Measurements from ENCODE around the gene LRP6. TPM values are rescaled to one million over a fixed set of nuclear protein-coding genes. Genes with fewer than 3 reads are reported as not detected.

The LRP6 gene
- total and polyA plus RNA-seq, 2 experiments from 2014 or later = 29.1 to 73.8 TPM

DNA sequence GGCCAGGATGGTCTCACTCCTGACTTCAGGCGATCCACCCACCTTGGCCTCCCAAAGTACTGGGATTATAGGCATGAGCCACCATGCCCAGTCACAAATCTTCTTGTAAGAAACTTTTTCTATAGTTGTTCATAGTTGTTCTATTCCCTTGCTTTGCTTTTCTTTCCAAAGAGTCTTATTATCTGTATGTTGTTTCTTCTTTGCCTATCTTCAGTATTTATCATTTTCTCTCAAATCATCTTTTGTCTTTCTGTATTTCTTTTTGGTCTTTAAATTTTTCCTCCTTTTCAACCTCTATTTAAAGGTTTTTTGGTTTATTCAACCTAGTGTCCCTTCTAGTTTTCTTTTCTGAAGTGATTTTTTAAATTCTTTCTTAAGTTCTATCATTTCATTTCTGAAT, 68.7 kb downstream of the LRP6 start:
- no peak overlapping the region for H3K4me2 ChIP-seq

More for the DNA sequence above, 68.7 kb downstream of the LRP6 start:
- no peak for TF ChIP-seq STAT1 (IDR thresholded peaks at IDR 0.05; ENCODE audit: unreplicated experiment)
- TF ChIP-seq, protein P1, sequence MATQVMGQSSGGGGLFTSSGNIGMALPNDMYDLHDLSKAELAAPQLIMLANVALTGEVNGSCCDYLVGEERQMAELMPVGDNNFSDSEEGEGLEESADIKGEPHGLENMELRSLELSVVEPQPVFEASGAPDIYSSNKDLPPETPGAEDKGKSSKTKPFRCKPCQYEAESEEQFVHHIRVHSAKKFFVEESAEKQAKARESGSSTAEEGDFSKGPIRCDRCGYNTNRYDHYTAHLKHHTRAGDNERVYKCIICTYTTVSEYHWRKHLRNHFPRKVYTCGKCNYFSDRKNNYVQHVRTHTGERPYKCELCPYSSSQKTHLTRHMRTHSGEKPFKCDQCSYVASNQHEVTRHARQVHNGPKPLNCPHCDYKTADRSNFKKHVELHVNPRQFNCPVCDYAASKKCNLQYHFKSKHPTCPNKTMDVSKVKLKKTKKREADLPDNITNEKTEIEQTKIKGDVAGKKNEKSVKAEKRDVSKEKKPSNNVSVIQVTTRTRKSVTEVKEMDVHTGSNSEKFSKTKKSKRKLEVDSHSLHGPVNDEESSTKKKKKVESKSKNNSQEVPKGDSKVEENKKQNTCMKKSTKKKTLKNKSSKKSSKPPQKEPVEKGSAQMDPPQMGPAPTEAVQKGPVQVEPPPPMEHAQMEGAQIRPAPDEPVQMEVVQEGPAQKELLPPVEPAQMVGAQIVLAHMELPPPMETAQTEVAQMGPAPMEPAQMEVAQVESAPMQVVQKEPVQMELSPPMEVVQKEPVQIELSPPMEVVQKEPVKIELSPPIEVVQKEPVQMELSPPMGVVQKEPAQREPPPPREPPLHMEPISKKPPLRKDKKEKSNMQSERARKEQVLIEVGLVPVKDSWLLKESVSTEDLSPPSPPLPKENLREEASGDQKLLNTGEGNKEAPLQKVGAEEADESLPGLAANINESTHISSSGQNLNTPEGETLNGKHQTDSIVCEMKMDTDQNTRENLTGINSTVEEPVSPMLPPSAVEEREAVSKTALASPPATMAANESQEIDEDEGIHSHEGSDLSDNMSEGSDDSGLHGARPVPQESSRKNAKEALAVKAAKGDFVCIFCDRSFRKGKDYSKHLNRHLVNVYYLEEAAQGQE (IDR thresholded peaks at IDR 0.05; ENCODE audit: unreplicated experiment) = no peak
- no peak for TF ChIP-seq JUNB (IDR thresholded peaks at IDR 0.05; ENCODE audit: unreplicated experiment)
- TF ChIP-seq CREB1 (CRISPR knock-in tag; IDR thresholded peaks at IDR 0.05; ENCODE audit: low read depth) = no peak
- TF ChIP-seq, protein P2, sequence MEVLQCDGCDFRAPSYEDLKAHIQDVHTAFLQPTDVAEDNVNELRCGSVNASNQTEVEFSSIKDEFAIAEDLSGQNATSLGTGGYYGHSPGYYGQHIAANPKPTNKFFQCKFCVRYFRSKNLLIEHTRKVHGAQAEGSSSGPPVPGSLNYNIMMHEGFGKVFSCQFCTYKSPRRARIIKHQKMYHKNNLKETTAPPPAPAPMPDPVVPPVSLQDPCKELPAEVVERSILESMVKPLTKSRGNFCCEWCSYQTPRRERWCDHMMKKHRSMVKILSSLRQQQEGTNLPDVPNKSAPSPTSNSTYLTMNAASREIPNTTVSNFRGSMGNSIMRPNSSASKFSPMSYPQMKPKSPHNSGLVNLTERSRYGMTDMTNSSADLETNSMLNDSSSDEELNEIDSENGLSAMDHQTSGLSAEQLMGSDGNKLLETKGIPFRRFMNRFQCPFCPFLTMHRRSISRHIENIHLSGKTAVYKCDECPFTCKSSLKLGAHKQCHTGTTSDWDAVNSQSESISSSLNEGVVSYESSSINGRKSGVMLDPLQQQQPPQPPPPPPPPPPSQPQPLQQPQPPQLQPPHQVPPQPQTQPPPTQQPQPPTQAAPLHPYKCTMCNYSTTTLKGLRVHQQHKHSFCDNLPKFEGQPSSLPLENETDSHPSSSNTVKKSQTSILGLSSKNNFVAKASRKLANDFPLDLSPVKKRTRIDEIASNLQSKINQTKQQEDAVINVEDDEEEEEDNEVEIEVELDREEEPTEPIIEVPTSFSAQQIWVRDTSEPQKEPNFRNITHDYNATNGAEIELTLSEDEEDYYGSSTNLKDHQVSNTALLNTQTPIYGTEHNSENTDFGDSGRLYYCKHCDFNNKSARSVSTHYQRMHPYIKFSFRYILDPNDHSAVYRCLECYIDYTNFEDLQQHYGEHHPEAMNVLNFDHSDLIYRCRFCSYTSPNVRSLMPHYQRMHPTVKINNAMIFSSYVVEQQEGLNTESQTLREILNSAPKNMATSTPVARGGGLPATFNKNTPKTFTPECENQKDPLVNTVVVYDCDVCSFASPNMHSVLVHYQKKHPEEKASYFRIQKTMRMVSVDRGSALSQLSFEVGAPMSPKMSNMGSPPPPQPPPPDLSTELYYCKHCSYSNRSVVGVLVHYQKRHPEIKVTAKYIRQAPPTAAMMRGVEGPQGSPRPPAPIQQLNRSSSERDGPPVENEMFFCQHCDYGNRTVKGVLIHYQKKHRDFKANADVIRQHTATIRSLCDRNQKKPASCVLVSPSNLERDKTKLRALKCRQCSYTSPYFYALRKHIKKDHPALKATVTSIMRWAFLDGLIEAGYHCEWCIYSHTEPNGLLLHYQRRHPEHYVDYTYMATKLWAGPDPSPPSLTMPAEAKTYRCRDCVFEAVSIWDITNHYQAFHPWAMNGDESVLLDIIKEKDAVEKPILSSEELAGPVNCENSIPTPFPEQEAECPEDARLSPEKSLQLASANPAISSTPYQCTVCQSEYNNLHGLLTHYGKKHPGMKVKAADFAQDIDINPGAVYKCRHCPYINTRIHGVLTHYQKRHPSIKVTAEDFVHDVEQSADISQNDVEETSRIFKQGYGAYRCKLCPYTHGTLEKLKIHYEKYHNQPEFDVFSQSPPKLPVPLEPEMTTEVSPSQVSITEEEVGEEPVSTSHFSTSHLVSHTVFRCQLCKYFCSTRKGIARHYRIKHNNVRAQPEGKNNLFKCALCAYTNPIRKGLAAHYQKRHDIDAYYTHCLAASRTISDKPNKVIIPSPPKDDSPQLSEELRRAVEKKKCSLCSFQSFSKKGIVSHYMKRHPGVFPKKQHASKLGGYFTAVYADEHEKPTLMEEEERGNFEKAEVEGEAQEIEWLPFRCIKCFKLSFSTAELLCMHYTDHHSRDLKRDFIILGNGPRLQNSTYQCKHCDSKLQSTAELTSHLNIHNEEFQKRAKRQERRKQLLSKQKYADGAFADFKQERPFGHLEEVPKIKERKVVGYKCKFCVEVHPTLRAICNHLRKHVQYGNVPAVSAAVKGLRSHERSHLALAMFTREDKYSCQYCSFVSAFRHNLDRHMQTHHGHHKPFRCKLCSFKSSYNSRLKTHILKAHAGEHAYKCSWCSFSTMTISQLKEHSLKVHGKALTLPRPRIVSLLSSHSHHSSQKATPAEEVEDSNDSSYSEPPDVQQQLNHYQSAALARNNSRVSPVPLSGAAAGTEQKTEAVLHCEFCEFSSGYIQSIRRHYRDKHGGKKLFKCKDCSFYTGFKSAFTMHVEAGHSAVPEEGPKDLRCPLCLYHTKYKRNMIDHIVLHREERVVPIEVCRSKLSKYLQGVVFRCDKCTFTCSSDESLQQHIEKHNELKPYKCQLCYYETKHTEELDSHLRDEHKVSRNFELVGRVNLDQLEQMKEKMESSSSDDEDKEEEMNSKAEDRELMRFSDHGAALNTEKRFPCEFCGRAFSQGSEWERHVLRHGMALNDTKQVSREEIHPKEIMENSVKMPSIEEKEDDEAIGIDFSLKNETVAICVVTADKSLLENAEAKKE (CRISPR knock-in tag; IDR thresholded peaks at IDR 0.05) = no peak
- TF ChIP-seq NANOG (IDR thresholded peaks at IDR 0.05; ENCODE audit: borderline replicate concordance) = no peak
- TF ChIP-seq EZH2phosphoT487 (IDR thresholded peaks at IDR 0.05; ENCODE audit: unreplicated experiment) = no peak
- TF ChIP-seq ZNF114 (CRISPR knock-in tag; IDR thresholded peaks at IDR 0.05) = no peak
- no peak for TF ChIP-seq POLR2AphosphoS5 (IDR thresholded peaks at IDR 0.05; ENCODE audit: low read depth)
- no peak for TF ChIP-seq ZNF331 (CRISPR knock-in tag; IDR thresholded peaks at IDR 0.05; ENCODE audit: low read depth)
- TF ChIP-seq, protein P3, sequence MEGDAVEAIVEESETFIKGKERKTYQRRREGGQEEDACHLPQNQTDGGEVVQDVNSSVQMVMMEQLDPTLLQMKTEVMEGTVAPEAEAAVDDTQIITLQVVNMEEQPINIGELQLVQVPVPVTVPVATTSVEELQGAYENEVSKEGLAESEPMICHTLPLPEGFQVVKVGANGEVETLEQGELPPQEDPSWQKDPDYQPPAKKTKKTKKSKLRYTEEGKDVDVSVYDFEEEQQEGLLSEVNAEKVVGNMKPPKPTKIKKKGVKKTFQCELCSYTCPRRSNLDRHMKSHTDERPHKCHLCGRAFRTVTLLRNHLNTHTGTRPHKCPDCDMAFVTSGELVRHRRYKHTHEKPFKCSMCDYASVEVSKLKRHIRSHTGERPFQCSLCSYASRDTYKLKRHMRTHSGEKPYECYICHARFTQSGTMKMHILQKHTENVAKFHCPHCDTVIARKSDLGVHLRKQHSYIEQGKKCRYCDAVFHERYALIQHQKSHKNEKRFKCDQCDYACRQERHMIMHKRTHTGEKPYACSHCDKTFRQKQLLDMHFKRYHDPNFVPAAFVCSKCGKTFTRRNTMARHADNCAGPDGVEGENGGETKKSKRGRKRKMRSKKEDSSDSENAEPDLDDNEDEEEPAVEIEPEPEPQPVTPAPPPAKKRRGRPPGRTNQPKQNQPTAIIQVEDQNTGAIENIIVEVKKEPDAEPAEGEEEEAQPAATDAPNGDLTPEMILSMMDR (conservative IDR thresholded peaks at IDR 0.05; ENCODE audit: low read depth in 2 of 2) = no peak
- TF ChIP-seq, protein P4, sequence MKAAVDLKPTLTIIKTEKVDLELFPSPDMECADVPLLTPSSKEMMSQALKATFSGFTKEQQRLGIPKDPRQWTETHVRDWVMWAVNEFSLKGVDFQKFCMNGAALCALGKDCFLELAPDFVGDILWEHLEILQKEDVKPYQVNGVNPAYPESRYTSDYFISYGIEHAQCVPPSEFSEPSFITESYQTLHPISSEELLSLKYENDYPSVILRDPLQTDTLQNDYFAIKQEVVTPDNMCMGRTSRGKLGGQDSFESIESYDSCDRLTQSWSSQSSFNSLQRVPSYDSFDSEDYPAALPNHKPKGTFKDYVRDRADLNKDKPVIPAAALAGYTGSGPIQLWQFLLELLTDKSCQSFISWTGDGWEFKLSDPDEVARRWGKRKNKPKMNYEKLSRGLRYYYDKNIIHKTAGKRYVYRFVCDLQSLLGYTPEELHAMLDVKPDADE (IDR thresholded peaks at IDR 0.05) = no peak
- TF ChIP-seq EZH2 (IDR thresholded peaks at IDR 0.05; ENCODE audit: low read depth, unreplicated experiment) = no peak
- Histone ChIP-seq H3K27me3 (ENCODE audit: insufficient read depth) (no peaks in the 10 kb centered on the region), H3K9me2 (ENCODE audit: insufficient read depth) (no peaks in the 10 kb centered on the region), H3K36me3 (ENCODE audit: insufficient read depth) (no peaks in the 10 kb centered on the region; the same call in 1 of the 2 replicates), H3K4me3 (no peak overlapping the region), H3K4me1 (ENCODE audit: insufficient read depth) (no peaks in the 10 kb centered on the region), H3K79me2 (replicated peaks; ENCODE audit: insufficient read depth) (peaks cover 79% of the 10 kb centered on the region), H2AFZ (no peak overlapping the region), H4K20me1 (replicated peaks; ENCODE audit: insufficient read depth) (0 out of 2 replicates have a peak, but pooled peaks cover 4% of the 10 kb centered on the region), H3K27ac (ENCODE audit: low read depth) (no peak overlapping the region), H3F3A (replicated peaks; ENCODE audit: low read depth) (no peaks in the 10 kb centered on the region)
- Mint-ChIP-seq H3K27me3 (ENCODE audit: insufficient read depth, low read depth, poor library complexity) (no peaks in the 10 kb centered on the region), H3K4me3 (no peak overlapping the region), H3K36me3 (ENCODE audit: low read depth) (peaks cover 58% of the 10 kb centered on the region), H3K9me3 (peaks cover 5% of the 10 kb centered on the region; the same call in 1 of the 3 replicates), H3K27ac (no peak overlapping the region), H3K4me1 (peaks cover 3% of the 10 kb centered on the region; the same call in 1 of the 3 replicates)
- ATAC-seq (no peak), DNase-seq (ENCODE audit: low spot score) (no peak)
